ENCODE data around the gene F11.

Gene F11

DNA sequence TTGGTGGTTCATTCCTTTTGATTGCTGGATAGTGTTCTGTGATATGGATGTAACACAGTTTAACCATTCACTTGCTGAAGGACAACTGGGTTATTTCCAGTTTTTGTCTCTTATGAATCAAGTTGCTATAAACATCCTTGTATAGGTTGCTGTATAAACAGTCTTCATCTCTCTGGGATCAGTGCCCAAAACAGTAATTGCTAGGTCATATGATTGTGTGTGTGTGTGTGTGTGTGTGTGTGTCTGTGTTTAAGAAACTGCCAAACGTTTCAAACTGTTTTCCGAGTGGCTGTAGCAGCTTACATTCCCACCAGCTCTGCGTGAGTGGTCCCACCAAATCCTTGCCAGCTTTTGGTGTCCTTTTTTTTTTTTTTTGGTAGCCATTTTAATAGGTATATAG is 60.4 kb downstream of the F11 start:
- TF ChIP-seq EZH2phosphoT487 (conservative IDR thresholded peaks at IDR 0.05; ENCODE audit: low read length) = no peak
- TF ChIP-seq, protein P1, sequence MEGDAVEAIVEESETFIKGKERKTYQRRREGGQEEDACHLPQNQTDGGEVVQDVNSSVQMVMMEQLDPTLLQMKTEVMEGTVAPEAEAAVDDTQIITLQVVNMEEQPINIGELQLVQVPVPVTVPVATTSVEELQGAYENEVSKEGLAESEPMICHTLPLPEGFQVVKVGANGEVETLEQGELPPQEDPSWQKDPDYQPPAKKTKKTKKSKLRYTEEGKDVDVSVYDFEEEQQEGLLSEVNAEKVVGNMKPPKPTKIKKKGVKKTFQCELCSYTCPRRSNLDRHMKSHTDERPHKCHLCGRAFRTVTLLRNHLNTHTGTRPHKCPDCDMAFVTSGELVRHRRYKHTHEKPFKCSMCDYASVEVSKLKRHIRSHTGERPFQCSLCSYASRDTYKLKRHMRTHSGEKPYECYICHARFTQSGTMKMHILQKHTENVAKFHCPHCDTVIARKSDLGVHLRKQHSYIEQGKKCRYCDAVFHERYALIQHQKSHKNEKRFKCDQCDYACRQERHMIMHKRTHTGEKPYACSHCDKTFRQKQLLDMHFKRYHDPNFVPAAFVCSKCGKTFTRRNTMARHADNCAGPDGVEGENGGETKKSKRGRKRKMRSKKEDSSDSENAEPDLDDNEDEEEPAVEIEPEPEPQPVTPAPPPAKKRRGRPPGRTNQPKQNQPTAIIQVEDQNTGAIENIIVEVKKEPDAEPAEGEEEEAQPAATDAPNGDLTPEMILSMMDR (IDR thresholded peaks at IDR 0.05; ENCODE audit: insufficient read depth, low read length, poor library complexity, severe bottlenecking) = no peak
- Histone ChIP-seq H2AFZ (ENCODE audit: low read depth, low read length, severe bottlenecking) (no peak overlapping the region), H3K4me3 (ENCODE audit: insufficient read depth, low read length, poor library complexity, severe bottlenecking) (no peak overlapping the region), H3K4me2 (ENCODE audit: low read depth, low read length, poor library complexity, severe bottlenecking) (no peak overlapping the region), H4K20me1 (ENCODE audit: low read depth, low read length) (no peaks in the 10 kb centered on the region), H3K36me3 (ENCODE audit: low read length) (no peaks in the 10 kb centered on the region), H3K9me3 (ENCODE audit: insufficient read depth, low read length) (no peaks in the 10 kb centered on the region), H3K27me3 (ENCODE audit: low read length) (no peaks in the 10 kb centered on the region), H3K9ac (ENCODE audit: low read length) (no peak overlapping the region), H3K9me2 (replicated peaks; ENCODE audit: insufficient read depth, low read length) (no peaks in the 10 kb centered on the region), H3K79me2 (ENCODE audit: insufficient read depth, low read length) (no peaks in the 10 kb centered on the region), H3F3A (ENCODE audit: insufficient read depth) (no peaks in the 10 kb centered on the region), H3K27ac (ENCODE audit: low read depth, low read length) (no peak overlapping the region)

DNA sequence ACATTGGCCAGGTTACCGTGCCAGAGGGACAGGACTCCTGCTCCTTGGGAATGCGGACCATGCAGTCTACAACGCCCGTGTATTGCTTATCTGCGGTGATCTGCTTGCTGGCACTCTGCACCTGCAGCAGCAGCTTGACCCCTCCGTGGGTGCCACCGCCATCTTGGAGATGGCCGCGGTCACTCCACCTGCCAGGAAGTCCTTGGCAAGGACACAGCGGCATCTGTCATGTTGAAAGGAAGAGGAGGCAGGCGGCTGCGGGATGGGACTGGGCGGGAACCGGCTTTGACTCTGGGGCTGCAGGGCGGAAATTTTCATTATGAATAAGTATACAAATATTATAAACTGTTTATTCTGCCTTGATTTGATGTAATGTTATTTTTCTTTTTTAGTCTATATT is 63.4 kb downstream of the F11 start:
- no peaks in the 10 kb centered on the region for H4K20me1 ChIP-seq (ENCODE audit: low read depth, low read length)
- no peaks in the 10 kb centered on the region for H3F3A ChIP-seq (ENCODE audit: insufficient read depth)
- no peaks in the 10 kb centered on the region for H3K27me3 ChIP-seq (ENCODE audit: low read length)
- H3K4me3 ChIP-seq (ENCODE audit: insufficient read depth, low read length, poor library complexity, severe bottlenecking) = no peak overlapping the region
- no peak overlapping the region for H3K9ac ChIP-seq (ENCODE audit: low read length)
- H3K4me2 ChIP-seq (ENCODE audit: low read depth, low read length, poor library complexity, severe bottlenecking) = no peak overlapping the region
- no peaks in the 10 kb centered on the region for H3K9me3 ChIP-seq (ENCODE audit: insufficient read depth, low read length)
- H3K9me2 ChIP-seq (replicated peaks; ENCODE audit: insufficient read depth, low read length) = no peaks in the 10 kb centered on the region
- no peak overlapping the region for H2AFZ ChIP-seq (ENCODE audit: low read depth, low read length, severe bottlenecking)
- H3K27ac ChIP-seq (ENCODE audit: low read depth, low read length) = no peak overlapping the region
- H3K79me2 ChIP-seq (ENCODE audit: insufficient read depth, low read length) = no peaks in the 10 kb centered on the region
- TF ChIP-seq, protein P1 (IDR thresholded peaks at IDR 0.05; ENCODE audit: insufficient read depth, low read length, poor library complexity, severe bottlenecking) = no peak
- no peak for TF ChIP-seq EZH2phosphoT487 (conservative IDR thresholded peaks at IDR 0.05; ENCODE audit: low read length)
- no peaks in the 10 kb centered on the region for H3K36me3 ChIP-seq (ENCODE audit: low read length)

DNA sequence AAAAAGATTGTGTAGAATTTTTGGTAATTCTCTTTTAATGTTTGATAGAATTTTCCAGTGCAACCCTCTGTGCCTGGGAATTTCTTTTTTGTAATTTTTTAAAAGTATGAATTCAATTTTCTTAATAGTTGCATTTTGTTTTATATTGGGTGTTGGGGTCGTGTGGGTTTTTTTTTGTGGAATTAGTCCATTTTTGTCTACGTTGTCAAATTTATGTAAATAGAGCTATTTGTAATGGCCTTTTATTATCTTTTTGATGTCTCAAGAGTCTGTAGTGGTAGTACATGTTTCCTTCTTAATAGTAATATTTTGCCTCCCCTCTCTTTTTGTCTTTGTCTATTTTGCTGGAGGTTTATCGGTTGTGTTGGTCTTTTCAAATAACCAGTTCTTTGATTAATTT is 64.4 kb downstream of the F11 start:
- Histone ChIP-seq H3K9me2 (replicated peaks; ENCODE audit: insufficient read depth, low read length) (no peaks in the 10 kb centered on the region), H3K27me3 (ENCODE audit: low read length) (no peaks in the 10 kb centered on the region), H3K4me3 (ENCODE audit: insufficient read depth, low read length, poor library complexity, severe bottlenecking) (no peak overlapping the region), H4K20me1 (ENCODE audit: low read depth, low read length) (no peaks in the 10 kb centered on the region), H3K9me3 (ENCODE audit: insufficient read depth, low read length) (no peaks in the 10 kb centered on the region), H3K9ac (ENCODE audit: low read length) (no peak overlapping the region), H3K27ac (ENCODE audit: low read depth, low read length) (no peak overlapping the region), H3K36me3 (ENCODE audit: low read length) (no peaks in the 10 kb centered on the region), H2AFZ (ENCODE audit: low read depth, low read length, severe bottlenecking) (no peak overlapping the region), H3K79me2 (ENCODE audit: insufficient read depth, low read length) (no peaks in the 10 kb centered on the region), H3K4me2 (ENCODE audit: low read depth, low read length, poor library complexity, severe bottlenecking) (no peak overlapping the region), H3F3A (ENCODE audit: insufficient read depth) (no peaks in the 10 kb centered on the region)
- TF ChIP-seq EZH2phosphoT487 (conservative IDR thresholded peaks at IDR 0.05; ENCODE audit: low read length) = no peak
- TF ChIP-seq, protein P1 (IDR thresholded peaks at IDR 0.05; ENCODE audit: insufficient read depth, low read length, poor library complexity, severe bottlenecking) = no peak
